Fibroblast of skin of scalp (primary cell): ENCODE data around the gene OSBPL3.

Experiments used
- DNase-seq: peaks from one replicate; pipeline ENCODE4 v3.0.0-alpha.2; 2013

The OSBPL3 gene

GRCh38 chr7:24858108-24858977, 121.6 kb downstream of the OSBPL3 start:
- no peak for DNase-seq

- no peak for DNase-seq
These were observed 122.4 kb downstream of the OSBPL3 start for GRCh38 chr7:24857623-24858022.

- peak; percentile 59 for DNase-seq
These were observed 125.1 kb downstream of the OSBPL3 start for GRCh38 chr7:24854866-24855265.

- peak; percentile 40 for DNase-seq
These were observed 128.2 kb downstream of the OSBPL3 start for GRCh38 chr7:24851786-24852185.

- no peak for DNase-seq
These were observed 131.1 kb downstream of the OSBPL3 start for GRCh38 chr7:24848878-24849277.

- DNase-seq = no peak
These were observed 132.2 kb downstream of the OSBPL3 start for GRCh38 chr7:24847754-24848153.

- DNase-seq = no peak
These were observed 136.1 kb downstream of the OSBPL3 start for GRCh38 chr7:24843821-24844434.

- no peak for DNase-seq
These were observed 137.3 kb downstream of the OSBPL3 start for GRCh38 chr7:24842449-24843241.

GRCh38 chr7:24842029-24842428, 137.9 kb downstream of the OSBPL3 start:
- DNase-seq = no peak

- no peak for DNase-seq
These were observed 139.4 kb downstream of the OSBPL3 start for GRCh38 chr7:24840563-24840962.

GRCh38 chr7:24836084-24836483, 143.9 kb downstream of the OSBPL3 start:
- no peak for DNase-seq

- no peak for DNase-seq
These were observed 144.3 kb downstream of the OSBPL3 start for GRCh38 chr7:24835643-24836042.

- no peak for DNase-seq
These were observed 145.7 kb downstream of the OSBPL3 start for GRCh38 chr7:24834128-24834798.

GRCh38 chr7:24833549-24833948, 146.4 kb downstream of the OSBPL3 start:
- no peak for DNase-seq

- DNase-seq = peak; percentile 79
These were observed 148.7 kb downstream of the OSBPL3 start for GRCh38 chr7:24831240-24831639.

GRCh38 chr7:24830440-24831050, 149.4 kb downstream of the OSBPL3 start:
- DNase-seq = no peak

- no peak for DNase-seq
These were observed 150.2 kb downstream of the OSBPL3 start for GRCh38 chr7:24829787-24830186.

GRCh38 chr7:24828891-24829661, 150.9 kb downstream of the OSBPL3 start:
- peak; percentile 36 for DNase-seq

- peak; percentile 77 for DNase-seq
These were observed 152.4 kb downstream of the OSBPL3 start for GRCh38 chr7:24827589-24827988.

GRCh38 chr7:24827027-24827426, 153.0 kb downstream of the OSBPL3 start:
- DNase-seq = no peak

GRCh38 chr7:24826662-24827020, 153.3 kb downstream of the OSBPL3 start:
- DNase-seq = no peak
